Measurements from ENCODE around the gene KCNAB1.

KCNAB1 gene

GRCh38 chr3:156373654-156374053, 253.3 kb downstream of the KCNAB1 start:
- no peak for DNase-seq (ENCODE audit: low read depth)

- DNase-seq (ENCODE audit: low read depth), result no peak
Observed at GRCh38 chr3:156376199-156376598, 255.8 kb downstream of the KCNAB1 start.

- no peak for DNase-seq (ENCODE audit: low read depth)
Observed at GRCh38 chr3:156377266-156377665, 256.9 kb downstream of the KCNAB1 start.

- no peak for DNase-seq (ENCODE audit: low read depth)
Observed at GRCh38 chr3:156377718-156378117, 257.3 kb downstream of the KCNAB1 start.

- DNase-seq (ENCODE audit: low read depth), result no peak
Observed at GRCh38 chr3:156378871-156379270, 258.5 kb downstream of the KCNAB1 start.

- no peak for DNase-seq (ENCODE audit: low read depth)
Observed at GRCh38 chr3:156379327-156379726, 258.9 kb downstream of the KCNAB1 start.

GRCh38 chr3:156381253-156381652, 260.9 kb downstream of the KCNAB1 start:
- DNase-seq (ENCODE audit: low read depth), result no peak

- DNase-seq (ENCODE audit: low read depth), result no peak
Observed at GRCh38 chr3:156382458-156383346, 262.3 kb downstream of the KCNAB1 start.

- DNase-seq (ENCODE audit: low read depth), result no peak
Observed at GRCh38 chr3:156383441-156384025, 263.2 kb downstream of the KCNAB1 start.

GRCh38 chr3:156388497-156389448, 268.4 kb downstream of the KCNAB1 start:
- DNase-seq (ENCODE audit: low read depth), result no peak

- DNase-seq (ENCODE audit: low read depth), result no peak
Observed at GRCh38 chr3:156389449-156389950, 269.1 kb downstream of the KCNAB1 start.

GRCh38 chr3:156390846-156391245, 270.5 kb downstream of the KCNAB1 start:
- DNase-seq (ENCODE audit: low read depth), result no peak

- no peak for DNase-seq (ENCODE audit: low read depth)
Observed at GRCh38 chr3:156395961-156396710, 275.8 kb downstream of the KCNAB1 start.

GRCh38 chr3:156396851-156397250, 276.5 kb downstream of the KCNAB1 start:
- no peak for DNase-seq (ENCODE audit: low read depth)

GRCh38 chr3:156397534-156397933, 277.2 kb downstream of the KCNAB1 start:
- no peak for DNase-seq (ENCODE audit: low read depth)

GRCh38 chr3:156400062-156400461, 279.7 kb downstream of the KCNAB1 start:
- DNase-seq (ENCODE audit: low read depth), result no peak

GRCh38 chr3:156400735-156401134, 280.4 kb downstream of the KCNAB1 start:
- DNase-seq (ENCODE audit: low read depth), result no peak

- DNase-seq (ENCODE audit: low read depth), result no peak
Observed at GRCh38 chr3:156404217-156404616, 283.8 kb downstream of the KCNAB1 start.

- no peak for DNase-seq (ENCODE audit: low read depth)
Observed at GRCh38 chr3:156406393-156406792, 286.0 kb downstream of the KCNAB1 start.

- DNase-seq (ENCODE audit: low read depth), result no peak
Observed at GRCh38 chr3:156407617-156408225, 287.3 kb downstream of the KCNAB1 start.

- DNase-seq (ENCODE audit: low read depth), result no peak
Observed at GRCh38 chr3:156409694-156410093, 289.3 kb downstream of the KCNAB1 start.
